Measurements from ENCODE around the gene HOXD9.
A peak's percentile ranks its signal among the peaks of the same experiment; 100 is the strongest.

The HOXD9 gene

GRCh38 chr2:176111846-176112374 lies 10.6 kb upstream of the HOXD9 start:
- DNase-seq, result no peak

- no peak for DNase-seq
These were observed 9.9 kb upstream of the HOXD9 start for GRCh38 chr2:176112375-176113302.

GRCh38 chr2:176114120-176114929 lies 8.2 kb upstream of the HOXD9 start:
- DNase-seq, result no peak

- DNase-seq, result no peak
These were observed 7.4 kb upstream of the HOXD9 start for GRCh38 chr2:176114930-176115625.

GRCh38 chr2:176115883-176116813 lies 6.4 kb upstream of the HOXD9 start, which contains the start of gene HOXD10:
TSS of gene HOXD10 (plus strand) at chr2:176116778. CDS start at chr2:176116834, 56 bp downstream.
- DNase-seq, result peak; percentile 68

GRCh38 chr2:176117162-176117822 lies 5.2 kb upstream of the HOXD9 start:
- no peak for DNase-seq

GRCh38 chr2:176117823-176118371 lies 4.6 kb upstream of the HOXD9 start:
- DNase-seq, result no peak

- peak; percentile 38 for DNase-seq
These were observed 3.7 kb upstream of the HOXD9 start for GRCh38 chr2:176118601-176119339.

GRCh38 chr2:176120364-176121189 lies 1.9 kb upstream of the HOXD9 start:
- DNase-seq, result no peak

GRCh38 chr2:176121190-176122051 lies 1.1 kb upstream of the HOXD9 start:
- DNase-seq, result no peak

- peak; percentile 34 for DNase-seq
These were observed 352 bp upstream of the HOXD9 start for GRCh38 chr2:176122052-176122682.

GRCh38 chr2:176123411-176124109 lies 1.0 kb downstream of the HOXD9 start:
- DNase-seq, result no peak

GRCh38 chr2:176124110-176124946 lies 1.8 kb downstream of the HOXD9 start:
- DNase-seq, result no peak

GRCh38 chr2:176124947-176125771 lies 2.6 kb downstream of the HOXD9 start:
- no peak for DNase-seq

- no peak for DNase-seq
These were observed 3.2 kb downstream of the HOXD9 start for GRCh38 chr2:176125772-176126054.

All from kidney glomerular epithelial cell (primary cell).